Esophagus (tissue), 2 donors: ENCODE data around the gene ZBTB12. TPM values are rescaled to one million over a fixed set of nuclear protein-coding genes. Genes with fewer than 3 reads are reported as not detected.
A peak's percentile ranks its signal among the peaks of the same experiment; 100 is the strongest.
"Not testable (repeated sequence)": the region's sequence is repeated elsewhere in the genome, so short reads cannot be mapped to it uniquely, and the experiment has no call there.

ENCODE experiments used
- H3K27ac ChIP-seq, 2 donors: one replicate each; pipeline ENCODE4 v1.5.1; 2013; ENCODE audit warnings: low read depth in 2 of 2, mild to moderate bottlenecking in 2 of 2, inconsistent platforms in 1 of 2, low read length in 1 of 2, moderate library complexity in 1 of 2
- H3K27me3 ChIP-seq, 2 donors: one replicate each; pipeline ENCODE4 v1.6.1; 2013; ENCODE audit warnings: low read length in 2 of 2, control low read depth in 1 of 2, mild to moderate bottlenecking in 1 of 2; ENCODE audit not compliant: insufficient read depth in 2 of 2, control insufficient read depth in 1 of 2
- H3K36me3 ChIP-seq, 2 donors: one replicate each; pipeline ENCODE4 v1.6.1; 2013; ENCODE audit warnings: low read length in 1 of 2; ENCODE audit not compliant: control insufficient read depth in 2 of 2, insufficient read depth in 2 of 2
- H3K4me1 ChIP-seq, 2 donors: one replicate each; pipeline ENCODE4 v1.6.1; 2013; ENCODE audit warnings: low read length in 1 of 2; ENCODE audit not compliant: control insufficient read depth in 2 of 2, insufficient read depth in 2 of 2
- H3K4me3 ChIP-seq, 2 donors: one replicate each; pipeline ENCODE4 v1.5.1; 2013; ENCODE audit warnings: low read length in 2 of 2, mild to moderate bottlenecking in 2 of 2, low read depth in 1 of 2, moderate library complexity in 1 of 2
- H3K9me3 ChIP-seq, 2 donors: one replicate each; pipeline ENCODE4 v1.6.1; 2013; ENCODE audit warnings: mild to moderate bottlenecking in 2 of 2, low read depth in 1 of 2, low read length in 1 of 2, moderate library complexity in 1 of 2; ENCODE audit not compliant: control insufficient read depth in 2 of 2, insufficient read depth in 1 of 2
- WGBS, 2 donors: extraction: QIAGEN DNeasy Blood & Tissue Kit; methylation state at CpG; one replicate each; pipeline ENCODE4 v1.1.7; 2013; 5-methylcytosine and 5-hydroxymethylcytosine counted together
- polyA plus RNA-seq, 2 donors: library from polyadenylated mRNA; stranded (reverse); fragments of 200-250 nt; gene quantifications; one replicate each; pipeline ENCODE4 v1.2.3, GENCODE V29; 2013
- donor health status: healthy with polysubstance abuse.
- donor health status: Bipolar disorder and iron deficiency.

ZBTB12 gene
- polyA plus RNA-seq, 2 donors, result 2.4 to 3.6 TPM

DNA sequence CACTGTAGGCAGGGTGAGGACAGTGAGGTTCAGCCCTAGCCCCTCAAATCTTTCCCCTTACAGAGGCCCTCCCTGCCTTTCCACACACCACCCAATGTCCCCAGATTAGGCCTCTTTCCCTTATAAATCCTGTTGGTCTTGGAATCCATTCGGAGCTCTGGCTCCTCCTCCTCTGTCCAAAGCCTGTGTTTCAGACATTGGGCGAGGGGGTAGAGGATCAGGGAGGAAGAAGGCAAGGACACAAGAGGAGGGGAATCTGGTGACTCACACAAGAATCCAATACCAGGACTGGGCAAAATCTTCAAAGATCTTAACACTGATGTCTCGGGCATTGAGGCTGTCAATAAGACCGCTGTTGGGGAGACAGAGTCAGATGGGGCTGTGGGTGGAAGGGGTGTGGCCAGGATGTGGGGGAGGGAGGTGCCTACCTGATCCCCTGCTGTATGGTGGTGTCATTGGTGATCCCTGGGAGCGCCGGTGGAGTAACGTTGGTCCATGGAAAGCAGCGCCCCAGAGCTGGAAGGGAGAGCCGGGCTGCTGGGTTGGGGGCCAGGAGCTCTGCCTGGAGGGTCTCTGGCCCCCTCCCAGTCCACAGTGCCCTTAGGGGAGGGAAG, 30.7 kb downstream of the ZBTB12 start:
- no peaks in the 10 kb centered on the region for H3K27me3 ChIP-seq
- H3K4me3 ChIP-seq, result no peak overlapping the region
- no peaks in the 10 kb centered on the region for H3K36me3 ChIP-seq
- H3K4me1 ChIP-seq, result no peaks in the 10 kb centered on the region
- no peaks in the 10 kb centered on the region for H3K9me3 ChIP-seq
- no peak overlapping the region for H3K27ac ChIP-seq
- 56 to 61% methylated on average over 9 of the region's 9 CpGs for WGBS, 2 donors

- no peaks in the 10 kb centered on the region for H3K27me3 ChIP-seq
- 64 to 74% methylated on average over 16 of the region's 16 CpGs for WGBS, 2 donors
- H3K4me3 ChIP-seq, result no peak overlapping the region
- no peaks in the 10 kb centered on the region for H3K4me1 ChIP-seq
- H3K36me3 ChIP-seq, result no peaks in the 10 kb centered on the region
- H3K27ac ChIP-seq, result no peak overlapping the region
- no peaks in the 10 kb centered on the region for H3K9me3 ChIP-seq
Measured at GRCh38 chr6:31870385-31870921, 31.4 kb downstream of the ZBTB12 start.

DNA sequence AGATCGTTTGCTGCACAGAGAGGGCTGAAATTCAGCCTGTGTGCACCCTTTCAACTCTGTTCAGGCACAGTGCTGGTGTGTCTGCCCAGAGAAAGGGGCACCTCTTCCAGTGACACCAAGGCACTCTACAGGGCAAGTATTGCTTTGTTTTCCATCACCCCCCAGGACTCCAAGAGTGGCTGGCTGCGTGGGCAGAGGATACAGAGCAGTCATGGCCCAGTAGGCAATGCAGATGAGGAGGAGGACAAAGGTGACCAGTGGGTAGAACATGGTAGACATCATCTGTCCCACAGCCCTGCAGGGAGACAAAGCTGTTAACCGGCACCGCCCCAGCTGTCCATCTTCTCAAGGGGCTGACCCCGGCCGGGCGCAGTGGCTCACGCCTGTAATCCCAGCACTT, 32.5 kb downstream of the ZBTB12 start:
- no peak overlapping the region for H3K4me3 ChIP-seq
- no peak overlapping the region for H3K27ac ChIP-seq
- H3K36me3 ChIP-seq, result no peaks in the 10 kb centered on the region
- 82% methylated on average over 8 of the region's 8 CpGs for WGBS, 2 donors
- no peaks in the 10 kb centered on the region for H3K27me3 ChIP-seq
- peaks cover 0 to under 1% of the 10 kb centered on the region in 2 donors for H3K4me1 ChIP-seq
- H3K9me3 ChIP-seq, result no peaks in the 10 kb centered on the region

- not testable (repeated sequence) for H3K27me3 ChIP-seq, H3K4me3 ChIP-seq, H3K36me3 ChIP-seq, H3K27ac ChIP-seq, H3K4me1 ChIP-seq, H3K9me3 ChIP-seq
- 69 to 76% methylated on average over 1 of the region's 1 CpG for WGBS, 2 donors
Measured at GRCh38 chr6:31868658-31868971, 33.3 kb downstream of the ZBTB12 start.

DNA sequence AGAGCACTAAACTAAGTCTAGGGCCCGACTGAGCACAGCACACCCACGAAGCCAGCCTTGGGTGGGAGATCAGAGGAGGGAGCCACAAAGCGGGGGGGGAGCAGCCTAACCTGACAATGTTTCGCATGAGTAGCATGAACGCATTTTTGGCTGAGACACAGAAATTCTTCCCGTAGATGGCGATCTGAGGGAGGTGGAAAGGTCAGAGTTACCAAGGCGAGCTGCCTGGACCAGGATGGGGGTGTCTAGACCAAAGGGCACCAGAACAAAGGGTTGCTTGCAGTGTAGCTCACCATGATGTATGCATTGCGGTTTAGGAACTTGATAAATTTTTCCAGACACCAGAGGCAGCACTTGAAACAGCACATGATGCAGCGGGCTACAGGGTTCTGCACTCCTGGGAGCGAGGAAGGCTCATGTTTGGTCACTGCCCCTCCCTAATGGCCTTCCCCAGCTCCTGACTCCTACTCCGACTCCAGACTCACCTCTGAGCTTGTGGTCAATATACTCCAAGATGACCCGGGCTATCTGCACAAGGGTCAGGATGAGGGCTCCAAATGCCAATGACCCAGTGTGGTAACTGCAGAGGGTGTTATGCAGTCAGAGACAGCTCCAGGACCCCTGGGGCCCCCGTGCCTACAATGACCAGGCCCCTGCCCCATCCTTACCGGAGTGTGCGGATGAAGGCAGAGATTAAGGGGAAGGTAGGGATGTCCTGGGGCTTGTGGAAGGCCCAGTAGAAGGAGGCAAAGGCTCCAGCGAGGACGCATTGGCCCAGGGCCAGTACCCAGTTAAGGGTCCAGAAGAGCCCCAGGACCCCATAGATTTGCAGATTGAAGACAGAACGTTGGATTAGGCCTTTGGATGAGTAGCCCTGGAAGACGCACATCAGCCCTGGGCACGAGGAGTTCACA, 36.4 kb downstream of the ZBTB12 start:
- Histone ChIP-seq H3K4me1 (peaks cover 0 to 8% of the 10 kb centered on the region in 2 donors), H3K36me3 (peaks cover 0 to under 1% of the 10 kb centered on the region in 2 donors), H3K27me3 (no peaks in the 10 kb centered on the region), H3K4me3 (no peak overlapping the region), H3K27ac (no peak overlapping the region), H3K9me3 (no peaks in the 10 kb centered on the region)
- WGBS, 2 donors, result 83% methylated on average over 21 of the region's 21 CpGs

- H3K27ac ChIP-seq, result no peak overlapping the region
- H3K27me3 ChIP-seq, result no peaks in the 10 kb centered on the region
- no peak overlapping the region for H3K4me3 ChIP-seq
- 86 to 88% methylated on average over 8 of the region's 8 CpGs for WGBS, 2 donors
- H3K4me1 ChIP-seq, result peaks cover 0 to 8% of the 10 kb centered on the region in 2 donors
- peaks cover 0 to 7% of the 10 kb centered on the region in 2 donors for H3K36me3 ChIP-seq
- no peaks in the 10 kb centered on the region for H3K9me3 ChIP-seq
Measured at GRCh38 chr6:31864818-31865204, 37.1 kb downstream of the ZBTB12 start.

DNA sequence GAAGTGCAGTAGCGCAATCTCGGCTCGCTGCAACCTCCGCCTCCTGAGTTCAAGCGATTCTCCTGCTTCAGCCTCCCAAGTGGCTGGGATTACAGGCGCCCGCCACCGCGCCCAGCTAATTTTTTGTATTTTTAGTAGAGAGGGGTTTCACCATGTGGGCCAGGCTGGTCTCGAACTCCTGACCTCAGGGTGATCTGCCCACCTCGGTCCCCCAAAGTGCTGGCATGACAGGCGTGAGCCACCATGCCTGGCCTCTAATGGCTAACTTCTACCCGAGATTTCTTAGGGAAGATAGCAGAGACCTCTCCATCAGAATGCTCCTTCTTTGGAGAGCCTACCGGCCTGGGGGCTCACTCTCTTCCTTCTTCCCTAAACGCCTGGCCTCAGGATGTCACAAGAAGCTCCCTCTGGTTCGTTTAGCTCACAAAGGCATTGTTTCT, 37.7 kb downstream of the ZBTB12 start:
- H3K27ac ChIP-seq, result peak overlapping the region in 1 of 2 donors; percentile 80
- not testable (repeated sequence) for H3K4me1 ChIP-seq, H3K27me3 ChIP-seq, H3K9me3 ChIP-seq
- peak overlapping the region in 1 of 2 donors; percentile 52 for H3K4me3 ChIP-seq
- peaks cover 0 to 11% of the 10 kb centered on the region in 2 donors for H3K36me3 ChIP-seq
- WGBS, 2 donors, result 15 to 17% methylated on average over 16 of the region's 16 CpGs

DNA sequence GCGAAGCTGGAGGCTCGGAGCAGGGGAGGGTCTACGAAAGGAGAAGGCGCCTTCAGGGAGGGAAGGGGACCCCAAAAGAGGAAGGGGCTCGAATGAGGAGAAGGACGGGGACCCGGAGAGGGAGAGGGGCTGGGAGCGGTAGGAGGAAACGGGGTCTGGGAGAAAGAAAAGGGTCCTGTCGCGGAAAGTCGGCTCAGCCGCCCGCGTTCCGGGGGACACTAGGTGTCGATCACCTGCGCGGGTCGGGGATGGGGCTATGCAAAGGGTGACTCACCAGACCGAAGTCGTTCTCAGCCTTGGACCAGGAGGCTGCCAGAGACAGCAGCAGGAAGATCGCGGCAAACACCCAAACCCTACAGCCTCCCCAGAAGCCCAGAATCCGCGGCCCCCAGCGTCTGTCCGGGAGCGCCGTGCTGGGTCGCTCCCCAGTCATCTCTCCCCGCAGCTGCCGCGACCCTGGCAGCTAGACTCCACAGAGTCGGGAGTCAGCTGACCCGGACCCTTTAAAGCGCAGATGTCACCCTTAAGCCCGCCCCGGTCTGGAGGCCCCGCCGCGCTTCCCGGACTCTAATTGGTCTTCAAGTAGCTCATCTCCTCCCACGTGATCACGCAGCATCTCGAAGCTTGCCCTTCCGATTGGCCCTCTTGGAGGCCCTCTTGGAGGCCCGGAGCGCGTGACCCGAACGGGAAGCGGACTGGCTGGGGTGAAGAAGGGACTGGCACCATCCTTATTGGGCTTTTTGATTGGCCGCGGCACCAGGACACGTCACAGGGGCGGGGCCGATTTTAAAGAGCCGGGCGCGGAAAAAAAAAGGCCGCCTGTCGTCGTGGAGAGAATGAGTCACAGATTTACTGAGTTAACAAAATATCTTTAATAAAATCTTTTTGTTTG, 39.3 kb downstream of the ZBTB12 start, which contains the start of gene NEU1:
TSS of gene NEU1 (minus strand) at position 478 of the 892 bp plus-strand sequence. CDS start at position 433, 45 bp downstream.
- Histone ChIP-seq H3K27ac (peak within 1 kb of the TSS; percentile 85 to 90), H3K9me3 (no peaks in the 10 kb centered on the region), H3K36me3 (peaks cover 0 to 11% of the 10 kb centered on the region in 2 donors), H3K4me3 (peak within 1 kb of the TSS; percentile 78 to 81), H3K4me1 (peaks cover 0 to 8% of the 10 kb centered on the region in 2 donors), H3K27me3 (no peaks in the 10 kb centered on the region)
- 0% methylated on average over 64 of the region's 64 CpGs for WGBS, 2 donors

GRCh38 chr6:31861919-31862343, 40.0 kb downstream of the ZBTB12 start:
- 32 to 42% methylated on average over 17 of the region's 17 CpGs for WGBS, 2 donors
- Histone ChIP-seq H3K9me3 (no peaks in the 10 kb centered on the region), H3K36me3 (peaks cover 0 to 14% of the 10 kb centered on the region in 2 donors), H3K27me3 (no peaks in the 10 kb centered on the region), H3K27ac (peak overlapping the region in 1 of 2 donors; percentile 90), H3K4me3 (peak overlapping the region; percentile 78 to 81), H3K4me1 (peaks cover 0 to 8% of the 10 kb centered on the region in 2 donors)
